ENCODE data around the gene ATRIP. TPM values are rescaled to one million over a fixed set of nuclear protein-coding genes. Genes with fewer than 3 reads are reported as not detected.

ATRIP gene
- total RNA-seq, 1 experiment from 2014 or later, result 5.7 TPM

GRCh38 chr3:48423241-48423882, 23.2 kb upstream of the ATRIP start:
- DNase-seq (ENCODE audit: low spot score), result no peak

GRCh38 chr3:48423883-48424695, 22.4 kb upstream of the ATRIP start:
- DNase-seq (ENCODE audit: low spot score), result no peak

GRCh38 chr3:48425281-48425812, 21.2 kb upstream of the ATRIP start:
- no peak for DNase-seq (ENCODE audit: low spot score)

- no peak for DNase-seq (ENCODE audit: low spot score)
Measured at GRCh38 chr3:48426401-48426909, 20.1 kb upstream of the ATRIP start.

GRCh38 chr3:48426944-48427629, 19.4 kb upstream of the ATRIP start:
- no peak for DNase-seq (ENCODE audit: low spot score)

- DNase-seq (ENCODE audit: low spot score), result no peak
Measured at GRCh38 chr3:48427630-48427962, 18.9 kb upstream of the ATRIP start.

- no peak for DNase-seq (ENCODE audit: low spot score)
Measured at GRCh38 chr3:48428088-48428571, 18.4 kb upstream of the ATRIP start.

- no peak for DNase-seq (ENCODE audit: low spot score)
Measured at GRCh38 chr3:48428572-48429316, 17.8 kb upstream of the ATRIP start.

GRCh38 chr3:48429317-48429959, 17.1 kb upstream of the ATRIP start:
- no peak for DNase-seq (ENCODE audit: low spot score)

GRCh38 chr3:48429960-48430707, 16.4 kb upstream of the ATRIP start, which contains the start of gene PLXNB1:
Gene PLXNB1, minus strand, starts transcription at chr3:48430086. Its CDS starts 5,475 bp downstream, at chr3:48424611.
- DNase-seq (ENCODE audit: low spot score), result no peak

- DNase-seq (ENCODE audit: low spot score), result no peak
Measured at GRCh38 chr3:48430708-48431101, 15.8 kb upstream of the ATRIP start.

GRCh38 chr3:48431224-48432029, 15.1 kb upstream of the ATRIP start:
- DNase-seq (ENCODE audit: low spot score), result no peak

GRCh38 chr3:48432411-48433371, 13.8 kb upstream of the ATRIP start:
- DNase-seq (ENCODE audit: low spot score), result no peak

GRCh38 chr3:48433472-48434118, 12.9 kb upstream of the ATRIP start:
- no peak for DNase-seq (ENCODE audit: low spot score)

GRCh38 chr3:48434591-48435222, 11.8 kb upstream of the ATRIP start:
- no peak for DNase-seq (ENCODE audit: low spot score)

- no peak for DNase-seq (ENCODE audit: low spot score)
Measured at GRCh38 chr3:48435223-48435595, 11.3 kb upstream of the ATRIP start.
